OCI-LY7 (cell line): ENCODE data around the gene SIRT5. TPM values are rescaled to one million over a fixed set of nuclear protein-coding genes. Genes with fewer than 3 reads are reported as not detected.

Source experiments
- BruUV-seq: library from RNA; stranded (reverse); fragments of 400-500 nt; replicated peaks from 2 replicates; lab custom pipeline; 2021; lab: Mats Ljungman, UMichigan
- CTCF ChIA-PET: fragments of 300-600 bp; sonication (Branson Sonifier 250); formaldehyde crosslinking; loops from one replicate; lab custom pipeline; 2022; ENCODE audit warnings: antibody characterized with exemption; ENCODE audit not compliant: unreplicated experiment; lab: Charles Lee
- POLR2A ChIA-PET: fragments of 300-600 bp; sonication (Branson Sonifier 250); formaldehyde crosslinking; loops from one replicate; lab custom pipeline; 2022; ENCODE audit warnings: antibody characterized with exemption; lab: Charles Lee
- DNase-seq: peaks from one replicate; pipeline ENCODE4 v3.0.0-alpha.2; 2015; ENCODE audit warnings: low spot score
- H2AFZ ChIP-seq: fragments of 200-600 bp; sonication (generic), shearing (Covaris generic); 2 replicates; pipeline ENCODE4 v1.6.1; 2014; ENCODE audit warnings: mild to moderate bottlenecking, antibody characterized with exemption, low read length, moderate library complexity
- H3K27ac ChIP-seq: fragments of 200-600 bp; sonication (generic); 2 replicates; pipeline ENCODE4 v1.5.1; 2014; ENCODE audit warnings: mixed run types, low read depth, mild to moderate bottlenecking, moderate library complexity, low read length, inconsistent platforms; ENCODE audit not compliant: poor library complexity, severe bottlenecking
- H3K36me3 ChIP-seq: fragments of 200-600 bp; sonication (generic); 2 replicates; pipeline ENCODE4 v1.6.1; 2014; ENCODE audit warnings: mild to moderate bottlenecking, antibody characterized with exemption, low read length, moderate library complexity, mixed read lengths; ENCODE audit not compliant: insufficient read depth
- H3K4me1 ChIP-seq: fragments of 200-600 bp; sonication (generic); 2 replicates; pipeline ENCODE4 v1.5.1; 2014; ENCODE audit warnings: mild to moderate bottlenecking, low read length; ENCODE audit not compliant: insufficient read depth, poor library complexity, severe bottlenecking
- H3K4me2 ChIP-seq: fragments of 200-600 bp; sonication (generic); 2 replicates; pipeline ENCODE4 v1.6.1; 2014; ENCODE audit warnings: mild to moderate bottlenecking, low read length
- H3K4me3 ChIP-seq: fragments of 200-600 bp; sonication (generic); 2 replicates; pipeline ENCODE4 v1.5.1; 2014; ENCODE audit warnings: mild to moderate bottlenecking, low read depth, low read length; ENCODE audit not compliant: poor library complexity, severe bottlenecking
- H3K79me2 ChIP-seq: fragments of 200-600 bp; sonication (generic); 2 replicates; pipeline ENCODE4 v1.6.1; 2016; ENCODE audit warnings: low read depth, mild to moderate bottlenecking, low read length, moderate library complexity, mixed read lengths; ENCODE audit not compliant: insufficient read depth
- H3K9me2 ChIP-seq: fragments of 200-600 bp; sonication (generic); 2 replicates; pipeline ENCODE4 v1.6.1; 2016; ENCODE audit warnings: mild to moderate bottlenecking, low read length, mixed read lengths; ENCODE audit not compliant: insufficient read depth
- H3K9me3 ChIP-seq: fragments of 200-600 bp; sonication (generic); 2 replicates; pipeline ENCODE4 v1.6.1; 2014; ENCODE audit warnings: mild to moderate bottlenecking, mixed run types, low read length, mixed read lengths
- H4K20me1 ChIP-seq: fragments of 200-600 bp; sonication (generic); 2 replicates; pipeline ENCODE4 v1.6.1; 2014; ENCODE audit warnings: mild to moderate bottlenecking, antibody characterized with exemption, low read length, moderate library complexity, mixed read lengths; ENCODE audit not compliant: insufficient read depth
- EZH2phosphoT487 ChIP-seq: fragments of 200-600 bp; sonication (generic); IDR thresholded peaks from 2 replicates; pipeline ENCODE4 v1.6.1; 2018; ENCODE audit warnings: low read depth, borderline replicate concordance, mild to moderate bottlenecking, mixed run types, antibody characterized with exemption, low read length, moderate library complexity, mixed read lengths
- intact Hi-C: fragments of 100-400 bp; cut with micrococcal nuclease; formaldehyde crosslinking; loops from one replicate; pipeline ENCODE4 v1.10.0; 2022; ENCODE audit not compliant: unreplicated experiment
- total RNA-seq, 2 experiments: library from RNA; depleted of rRNA in 1 of 2; stranded (reverse); fragments of >200 nt in 1 of 2; shearing (Covaris generic) in 1 of 2; gene quantifications; 2 replicates each; pipeline ENCODE4 v1.2.3, GENCODE V29; 2014 to 2022
- TF ChIP-seq, protein P1 (sequence below): fragments of 200-600 bp; sonication (generic); conservative IDR thresholded peaks from 2 replicates; pipeline ENCODE4 v1.5.1; 2014; ENCODE audit warnings: mild to moderate bottlenecking, antibody characterized with exemption, low read length, moderate library complexity, mixed read lengths

SIRT5 gene
- total RNA-seq, 2 experiments from 2014 or later: 17.6 to 23.6 TPM

DNA sequence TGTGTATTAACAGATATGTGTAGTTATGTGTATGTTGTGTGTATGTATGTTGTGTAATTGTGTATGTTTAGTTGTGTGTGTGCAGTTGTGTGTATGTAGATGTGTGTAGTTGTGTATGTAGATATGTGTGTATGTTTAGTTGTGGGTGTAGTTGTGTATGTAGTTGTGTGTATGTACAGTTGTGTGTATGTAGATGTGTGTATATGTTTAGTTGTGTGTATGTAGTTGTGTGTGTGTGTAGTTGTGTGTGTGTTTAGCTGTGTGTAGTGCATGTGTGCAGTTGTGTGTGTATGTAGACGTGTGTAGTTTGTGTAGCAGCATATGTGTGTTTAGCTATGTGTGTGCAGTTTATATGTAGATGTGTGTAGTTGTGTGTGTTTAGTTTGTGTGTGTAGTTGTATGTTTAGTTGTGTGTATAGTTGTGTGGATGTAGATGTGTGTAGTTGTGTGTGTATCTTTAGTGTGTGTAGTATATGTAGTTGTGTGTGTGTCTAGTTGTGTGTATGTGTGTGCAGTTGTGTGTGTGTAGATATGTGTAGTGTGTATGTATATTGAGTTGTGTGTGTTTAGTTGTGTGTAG lies 16.3 kb downstream of the SIRT5 start:
- H4K20me1 ChIP-seq: no peaks in the 10 kb centered on the region; the same call in 1 of the 2 replicates
- H2AFZ ChIP-seq: no peak overlapping the region
- no peak overlapping the region for H3K4me2 ChIP-seq
- TF ChIP-seq, protein P1, sequence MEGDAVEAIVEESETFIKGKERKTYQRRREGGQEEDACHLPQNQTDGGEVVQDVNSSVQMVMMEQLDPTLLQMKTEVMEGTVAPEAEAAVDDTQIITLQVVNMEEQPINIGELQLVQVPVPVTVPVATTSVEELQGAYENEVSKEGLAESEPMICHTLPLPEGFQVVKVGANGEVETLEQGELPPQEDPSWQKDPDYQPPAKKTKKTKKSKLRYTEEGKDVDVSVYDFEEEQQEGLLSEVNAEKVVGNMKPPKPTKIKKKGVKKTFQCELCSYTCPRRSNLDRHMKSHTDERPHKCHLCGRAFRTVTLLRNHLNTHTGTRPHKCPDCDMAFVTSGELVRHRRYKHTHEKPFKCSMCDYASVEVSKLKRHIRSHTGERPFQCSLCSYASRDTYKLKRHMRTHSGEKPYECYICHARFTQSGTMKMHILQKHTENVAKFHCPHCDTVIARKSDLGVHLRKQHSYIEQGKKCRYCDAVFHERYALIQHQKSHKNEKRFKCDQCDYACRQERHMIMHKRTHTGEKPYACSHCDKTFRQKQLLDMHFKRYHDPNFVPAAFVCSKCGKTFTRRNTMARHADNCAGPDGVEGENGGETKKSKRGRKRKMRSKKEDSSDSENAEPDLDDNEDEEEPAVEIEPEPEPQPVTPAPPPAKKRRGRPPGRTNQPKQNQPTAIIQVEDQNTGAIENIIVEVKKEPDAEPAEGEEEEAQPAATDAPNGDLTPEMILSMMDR: no peak
- no peak for TF ChIP-seq EZH2phosphoT487
- H3K36me3 ChIP-seq: peaks cover 54% of the 10 kb centered on the region
- H3K9me2 ChIP-seq: no peaks in the 10 kb centered on the region
- POLR2A ChIA-PET: interaction anchor here (2.0 kb wide), 1 partner anchor 22 kb away, joined by 4 read pairs; no protein-coding TSS in a partner anchor
- no peaks in the 10 kb centered on the region for H3K9me3 ChIP-seq
- BruUV-seq: no TSS peak
- no peaks in the 10 kb centered on the region for H3K4me1 ChIP-seq
- intact Hi-C loops: no loop called here
- DNase-seq: no peak
- H3K27ac ChIP-seq: no peak overlapping the region
- CTCF ChIA-PET: no interaction called here
- H3K79me2 ChIP-seq: no peaks in the 10 kb centered on the region
- H3K4me3 ChIP-seq: no peak overlapping the region

- no peaks in the 10 kb centered on the region for H3K9me3 ChIP-seq
- intact Hi-C loops: no loop called here
- DNase-seq: no peak
- ChIA-PET CTCF (no interaction called here), POLR2A (interaction anchor here (2.0 kb wide), 1 partner anchor 21 kb away, joined by 4 read pairs; no protein-coding TSS in a partner anchor)
- no peak overlapping the region for H2AFZ ChIP-seq
- no TSS peak for BruUV-seq
- no peak overlapping the region for H3K27ac ChIP-seq
- no peaks in the 10 kb centered on the region; the same call in 1 of the 2 replicates for H4K20me1 ChIP-seq
- H3K4me2 ChIP-seq: no peak overlapping the region
- H3K79me2 ChIP-seq: no peaks in the 10 kb centered on the region
- H3K9me2 ChIP-seq: no peaks in the 10 kb centered on the region
- no peak overlapping the region for H3K4me3 ChIP-seq
- H3K4me1 ChIP-seq: no peaks in the 10 kb centered on the region
- peaks cover 54% of the 10 kb centered on the region for H3K36me3 ChIP-seq
- TF ChIP-seq, protein P1: no peak
- TF ChIP-seq EZH2phosphoT487: no peak
Observed at GRCh38 chr6:13591205-13591921, 17.0 kb downstream of the SIRT5 start.

- TF ChIP-seq, protein P1: no peak
- TF ChIP-seq EZH2phosphoT487: no peak
- H3K4me2 ChIP-seq: no peak overlapping the region
- no peak overlapping the region for H3K27ac ChIP-seq
- no peaks in the 10 kb centered on the region for H3K79me2 ChIP-seq
- no peak overlapping the region for H3K4me3 ChIP-seq
- intact Hi-C loops: no loop called here
- ChIA-PET POLR2A (interaction anchor here (1.3 kb wide), 1 partner anchor 18 kb away, joined by 6 read pairs; the partner anchor contains the start of gene SIRT5), CTCF (no interaction called here)
- H3K9me2 ChIP-seq: no peaks in the 10 kb centered on the region
- H2AFZ ChIP-seq: no peak overlapping the region
- H3K9me3 ChIP-seq: no peaks in the 10 kb centered on the region
- no peaks in the 10 kb centered on the region; the same call in 1 of the 2 replicates for H4K20me1 ChIP-seq
- H3K4me1 ChIP-seq: no peaks in the 10 kb centered on the region
- no peak for DNase-seq
- peaks cover 43% of the 10 kb centered on the region for H3K36me3 ChIP-seq
- no TSS peak for BruUV-seq
Observed at GRCh38 chr6:13593103-13593502, 18.7 kb downstream of the SIRT5 start.
